ENCODE measurements around the gene MACF1.
"Not testable (repeated sequence)": the region's sequence is repeated elsewhere in the genome, so short reads cannot be mapped to it uniquely, and the experiment has no call there.

Gene MACF1

DNA sequence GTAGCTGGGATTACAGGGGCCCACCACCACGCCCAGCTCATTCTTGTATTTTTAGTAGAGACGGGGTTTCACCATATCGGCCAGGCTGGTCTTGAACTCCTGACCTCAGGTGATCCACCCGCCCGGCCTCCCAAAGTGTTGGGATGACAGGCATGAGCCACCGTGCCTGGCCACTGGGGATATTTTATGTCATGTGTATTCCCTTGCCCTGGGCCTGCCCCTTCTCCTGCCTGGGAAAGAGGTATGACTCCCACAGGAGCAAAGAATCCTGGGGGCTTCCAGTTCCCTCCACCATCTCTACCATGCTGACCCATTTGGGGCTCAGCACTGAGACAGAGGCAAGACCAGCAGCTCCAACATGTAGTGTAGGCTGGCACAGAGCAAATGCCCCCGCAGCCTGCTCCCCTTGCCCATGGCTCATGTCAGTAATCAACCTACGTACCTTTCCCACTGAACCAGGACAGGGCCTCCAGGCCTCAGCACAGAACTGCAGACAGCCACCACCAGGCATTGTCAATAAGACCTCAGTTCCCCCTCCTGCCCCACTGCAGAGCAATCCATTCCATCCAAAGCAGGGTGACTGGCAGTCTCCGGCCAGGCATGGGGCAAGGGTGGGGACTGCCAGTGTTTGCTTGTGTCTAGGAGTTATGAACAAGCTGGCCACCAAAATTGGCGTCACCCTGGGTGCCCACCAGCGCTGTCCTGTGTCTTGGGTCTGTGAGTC lies 322.1 kb downstream of the MACF1 start:
- in situ Hi-C loops (cut with HindIII; ENCODE audit: low sequenced_read_pairs): no loop called here
- TF ChIP-seq, protein P1, sequence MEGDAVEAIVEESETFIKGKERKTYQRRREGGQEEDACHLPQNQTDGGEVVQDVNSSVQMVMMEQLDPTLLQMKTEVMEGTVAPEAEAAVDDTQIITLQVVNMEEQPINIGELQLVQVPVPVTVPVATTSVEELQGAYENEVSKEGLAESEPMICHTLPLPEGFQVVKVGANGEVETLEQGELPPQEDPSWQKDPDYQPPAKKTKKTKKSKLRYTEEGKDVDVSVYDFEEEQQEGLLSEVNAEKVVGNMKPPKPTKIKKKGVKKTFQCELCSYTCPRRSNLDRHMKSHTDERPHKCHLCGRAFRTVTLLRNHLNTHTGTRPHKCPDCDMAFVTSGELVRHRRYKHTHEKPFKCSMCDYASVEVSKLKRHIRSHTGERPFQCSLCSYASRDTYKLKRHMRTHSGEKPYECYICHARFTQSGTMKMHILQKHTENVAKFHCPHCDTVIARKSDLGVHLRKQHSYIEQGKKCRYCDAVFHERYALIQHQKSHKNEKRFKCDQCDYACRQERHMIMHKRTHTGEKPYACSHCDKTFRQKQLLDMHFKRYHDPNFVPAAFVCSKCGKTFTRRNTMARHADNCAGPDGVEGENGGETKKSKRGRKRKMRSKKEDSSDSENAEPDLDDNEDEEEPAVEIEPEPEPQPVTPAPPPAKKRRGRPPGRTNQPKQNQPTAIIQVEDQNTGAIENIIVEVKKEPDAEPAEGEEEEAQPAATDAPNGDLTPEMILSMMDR (IDR thresholded peaks at IDR 0.05; ENCODE audit: low read depth, low read length, missing control alignments): no peak
- DNase-seq (ENCODE audit: low read depth): no peak
- no peak overlapping the region for H3K4me3 ChIP-seq (ENCODE audit: low read depth, low read length)

GRCh38 chr1:39527190-39527579 lies 322.7 kb downstream of the MACF1 start:
- DNase-seq (ENCODE audit: low read depth); H3K4me3 ChIP-seq (ENCODE audit: low read depth, low read length); in situ Hi-C loops (cut with HindIII; ENCODE audit: low sequenced_read_pairs): not testable (repeated sequence)

DNA sequence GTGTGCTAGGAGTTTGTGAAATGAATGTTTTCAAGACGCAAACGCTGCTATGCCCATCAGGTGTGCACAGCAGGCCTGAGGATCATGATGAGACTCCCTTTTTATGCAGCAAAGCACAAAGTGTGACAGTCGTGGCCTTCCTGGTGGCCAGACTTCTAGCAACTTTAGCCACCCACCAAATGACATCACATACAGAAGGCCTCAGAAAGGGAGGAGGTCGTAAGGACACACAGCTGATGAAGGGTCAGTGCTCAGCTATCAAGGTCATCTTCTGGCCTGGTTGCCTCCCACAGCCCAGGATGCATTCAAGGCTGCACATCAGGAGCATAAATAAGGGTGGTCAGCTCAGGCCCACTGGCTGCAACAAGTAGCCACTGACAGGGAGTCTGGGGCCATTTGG lies 323.6 kb downstream of the MACF1 start:
- TF ChIP-seq, protein P1 (IDR thresholded peaks at IDR 0.05; ENCODE audit: low read depth, low read length, missing control alignments): no peak
- DNase-seq (ENCODE audit: low read depth): no peak
- H3K4me3 ChIP-seq (ENCODE audit: low read depth, low read length): no peak overlapping the region
- in situ Hi-C loops (cut with HindIII; ENCODE audit: low sequenced_read_pairs): no loop called here

GRCh38 chr1:39529901-39530535 lies 325.5 kb downstream of the MACF1 start:
- TF ChIP-seq, protein P1 (IDR thresholded peaks at IDR 0.05; ENCODE audit: low read depth, low read length, missing control alignments): no peak
- no peak for DNase-seq (ENCODE audit: low read depth)
- in situ Hi-C loops (cut with HindIII; ENCODE audit: low sequenced_read_pairs): no loop called here
- no peak overlapping the region for H3K4me3 ChIP-seq (ENCODE audit: low read depth, low read length)

GRCh38 chr1:39531526-39531925 lies 327.0 kb downstream of the MACF1 start:
- in situ Hi-C loops (cut with HindIII; ENCODE audit: low sequenced_read_pairs): no loop called here
- DNase-seq (ENCODE audit: low read depth): no peak
- TF ChIP-seq, protein P1 (IDR thresholded peaks at IDR 0.05; ENCODE audit: low read depth, low read length, missing control alignments): no peak
- no peak overlapping the region for H3K4me3 ChIP-seq (ENCODE audit: low read depth, low read length)

GRCh38 chr1:39533442-39533841 lies 328.9 kb downstream of the MACF1 start:
- in situ Hi-C loops (cut with HindIII; ENCODE audit: low sequenced_read_pairs): no loop called here
- no peak for DNase-seq (ENCODE audit: low read depth)
- no peak overlapping the region for H3K4me3 ChIP-seq (ENCODE audit: low read depth, low read length)
- TF ChIP-seq, protein P1 (IDR thresholded peaks at IDR 0.05; ENCODE audit: low read depth, low read length, missing control alignments): no peak
